Liver (tissue), 9 donors: ENCODE data around the gene STX5. TPM values are rescaled to one million over a fixed set of nuclear protein-coding genes. Genes with fewer than 3 reads are reported as not detected.

Source experiments
- DNase-seq: peaks from one replicate; pipeline ENCODE4 v3.0.0-alpha.2; 2017; ENCODE audit warnings: low spot score
- H3K27ac ChIP-seq, 2 donors: one replicate each; pipeline ENCODE4 v1.7.0; 2013; ENCODE audit warnings: inconsistent platforms in 2 of 2, low read length in 2 of 2, control low read depth in 1 of 2, low read depth in 1 of 2, mild to moderate bottlenecking in 1 of 2
- H3K27me3 ChIP-seq, 4 donors: one replicate each; pipeline versions ENCODE4 v1.6.1 to v1.7.0; 2013; ENCODE audit warnings: low read length in 3 of 4, inconsistent platforms in 1 of 4, mild to moderate bottlenecking in 1 of 4, moderate library complexity in 1 of 4; ENCODE audit not compliant: control insufficient read depth in 4 of 4, insufficient read depth in 4 of 4
- H3K36me3 ChIP-seq, 4 donors: one replicate each; pipeline versions ENCODE4 v1.6.1 to v1.7.0; 2013; ENCODE audit warnings: low read length in 3 of 4, mild to moderate bottlenecking in 3 of 4, low read depth in 1 of 4, moderate library complexity in 1 of 4; ENCODE audit not compliant: control insufficient read depth in 4 of 4, insufficient read depth in 3 of 4
- H3K4me1 ChIP-seq, 4 donors: one replicate each; pipeline versions ENCODE4 v1.6.1 to v1.7.0; 2013; ENCODE audit warnings: low read length in 3 of 4, mild to moderate bottlenecking in 3 of 4, moderate library complexity in 1 of 4; ENCODE audit not compliant: control insufficient read depth in 4 of 4, insufficient read depth in 4 of 4
- H3K4me3 ChIP-seq, 3 donors: one replicate each; pipeline versions ENCODE4 v1.6.1 to v1.7.0; 2013; ENCODE audit warnings: low read length in 3 of 3, control low read depth in 1 of 3, low read depth in 1 of 3, mild to moderate bottlenecking in 1 of 3
- H3K9ac ChIP-seq, 2 donors: one replicate each; pipeline ENCODE4 v1.7.0; 2013; ENCODE audit warnings: low read length in 2 of 2, mild to moderate bottlenecking in 2 of 2, moderate library complexity in 2 of 2, control low read depth in 1 of 2, low read depth in 1 of 2
- H3K9me3 ChIP-seq, 4 donors: one replicate each; pipeline versions ENCODE4 v1.6.1 to v1.7.0; 2013; ENCODE audit warnings: low read length in 3 of 4; ENCODE audit not compliant: control insufficient read depth in 4 of 4
- ATF3 ChIP-seq: IDR thresholded peaks from 2 replicates; pipeline ENCODE4 v1.6.1; 2016; ENCODE audit warnings: antibody characterized with exemption
- EGR1 ChIP-seq, 2 donors: IDR thresholded peaks; 2 replicates each; pipeline ENCODE4 v1.6.1; 2016 to 2018; ENCODE audit warnings: antibody characterized with exemption in 2 of 2, low read depth in 2 of 2
- FOXA2 ChIP-seq: IDR thresholded peaks from 2 replicates; pipeline ENCODE4 v1.6.1; 2016; ENCODE audit warnings: antibody characterized with exemption
- GABPA ChIP-seq, 2 donors: IDR thresholded peaks in 1 of 2; conservative IDR thresholded peaks in 1 of 2; 2 replicates each; pipeline ENCODE4 v1.6.1; 2016; ENCODE audit warnings: antibody characterized with exemption in 2 of 2, mild to moderate bottlenecking in 1 of 2, moderate library complexity in 1 of 2
- HNF4A ChIP-seq, 2 donors: conservative IDR thresholded peaks; 2 replicates each; pipeline ENCODE4 v1.6.1; 2016; ENCODE audit warnings: antibody characterized with exemption in 2 of 2, mild to moderate bottlenecking in 2 of 2
- HNF4G ChIP-seq: IDR thresholded peaks from 2 replicates; pipeline ENCODE4 v1.6.1; 2016; ENCODE audit warnings: antibody characterized with exemption
- JUND ChIP-seq, 2 donors: IDR thresholded peaks; 2 replicates each; pipeline ENCODE4 v1.6.1; 2016; ENCODE audit warnings: antibody characterized with exemption in 2 of 2
- NR2F2 ChIP-seq: IDR thresholded peaks from 2 replicates; pipeline ENCODE4 v1.6.1; 2016; ENCODE audit warnings: antibody characterized with exemption
- RAD21 ChIP-seq, 2 donors: IDR thresholded peaks; 2 replicates each; pipeline ENCODE4 v1.6.1; 2016; ENCODE audit warnings: antibody characterized with exemption in 2 of 2, mild to moderate bottlenecking in 2 of 2
- RXRA ChIP-seq, 2 donors: IDR thresholded peaks; 2 replicates each; pipeline ENCODE4 v1.6.1; 2017 to 2018; ENCODE audit warnings: antibody characterized with exemption in 2 of 2, mild to moderate bottlenecking in 1 of 2
- SP1 ChIP-seq: IDR thresholded peaks from 2 replicates; pipeline ENCODE4 v1.6.1; 2018; ENCODE audit warnings: antibody characterized with exemption, mild to moderate bottlenecking
- YY1 ChIP-seq: IDR thresholded peaks from 2 replicates; pipeline ENCODE4 v1.6.1; 2016; ENCODE audit warnings: antibody characterized with exemption, mild to moderate bottlenecking
- WGBS: extraction: QIAGEN DNeasy Blood & Tissue Kit; methylation state at CpG from one replicate; pipeline ENCODE4 v1.1.7; 2013; 5-methylcytosine and 5-hydroxymethylcytosine counted together
- polyA plus RNA-seq, 2 donors: library from polyadenylated mRNA; stranded (reverse) in 1 of 2; unstranded in 1 of 2; fragments of 200-250 nt in 1 of 2; fragments of >200 nt in 1 of 2; fragmentation: Nextera tagmentation in 1 of 2; extraction: Ambion mirVana in 1 of 2; gene quantifications; one replicate each; pipeline versions ENCODE4 v1.2.1 to v1.2.3, GENCODE V29; 2013 to 2015
- total RNA-seq, 2 donors: library from RNA; depleted of rRNA; stranded (reverse); fragments of >200 nt; gene quantifications; one replicate each; pipeline ENCODE4 v1.2.3, GENCODE V29; 2014
- TF ChIP-seq, protein P1 (sequence below): IDR thresholded peaks from 2 replicates; pipeline ENCODE4 v1.6.1; 2016; ENCODE audit warnings: antibody characterized with exemption
- TF ChIP-seq, protein P2 (sequence below): fragments of 150-350 bp; IDR thresholded peaks from 2 replicates; pipeline ENCODE4 v1.5.1; 2017; ENCODE audit warnings: improper control_type of control experiment, low read depth, low read length; ENCODE audit not compliant: missing input control
- TF ChIP-seq, protein P3 (sequence below): IDR thresholded peaks from 2 replicates; pipeline ENCODE4 v1.6.1; 2016; ENCODE audit warnings: antibody characterized with exemption
- donor health status: healthy.
- donor health status: healthy.
- donor health status: healthy.
- donor health status: healthy.
- donor health status: healthy.

Gene STX5
- total and polyA plus RNA-seq, 4 donors: 13.6 to 34.1 (median 26.1) TPM

DNA sequence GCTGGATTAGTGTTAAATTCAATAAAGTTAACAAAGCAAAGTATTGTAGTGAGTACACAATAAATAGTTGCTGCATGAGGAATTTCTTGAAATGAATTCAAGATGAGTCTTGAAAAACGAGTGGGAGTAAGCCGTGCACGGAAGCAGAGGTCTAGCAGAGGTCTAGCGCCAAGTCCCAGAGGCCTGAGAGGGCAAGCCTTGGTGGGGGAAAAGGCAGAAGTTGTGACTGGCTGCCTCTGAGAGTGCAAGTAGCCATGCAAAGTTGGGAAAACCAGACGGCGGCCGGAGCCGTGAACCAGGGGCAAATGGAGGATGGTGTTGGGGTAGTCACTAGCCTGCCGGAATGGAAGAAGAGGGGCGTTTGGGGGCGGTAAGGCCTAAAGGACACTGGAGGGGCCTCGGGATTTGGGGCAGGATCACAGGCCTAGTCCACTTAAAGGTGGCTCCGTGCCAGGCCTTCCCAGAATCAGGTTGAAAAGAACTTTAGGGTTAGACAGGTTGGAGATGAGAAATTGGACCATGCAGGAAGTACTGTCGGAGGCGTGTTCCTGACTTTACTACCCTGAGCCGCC lies 48.5 kb upstream of the STX5 start:
- TF ChIP-seq RAD21 (IDR thresholded peaks at IDR 0.05): no peak
- peak; percentile 51 for TF ChIP-seq NR2F2
- no peak for TF ChIP-seq ATF3
- TF ChIP-seq, protein P1, sequence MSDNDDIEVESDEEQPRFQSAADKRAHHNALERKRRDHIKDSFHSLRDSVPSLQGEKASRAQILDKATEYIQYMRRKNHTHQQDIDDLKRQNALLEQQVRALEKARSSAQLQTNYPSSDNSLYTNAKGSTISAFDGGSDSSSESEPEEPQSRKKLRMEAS: no peak
- TF ChIP-seq JUND (IDR thresholded peaks at IDR 0.05): no peak
- no peak for TF ChIP-seq GABPA (IDR thresholded peaks at IDR 0.05 in 1 of 2, conservative IDR thresholded peaks at IDR 0.05 in 1 of 2)
- TF ChIP-seq HNF4A (conservative IDR thresholded peaks at IDR 0.05): no peak
- no peak for TF ChIP-seq SP1
- TF ChIP-seq RXRA (IDR thresholded peaks at IDR 0.05): no peak
- TF ChIP-seq HNF4G: no peak
- TF ChIP-seq, protein P2, sequence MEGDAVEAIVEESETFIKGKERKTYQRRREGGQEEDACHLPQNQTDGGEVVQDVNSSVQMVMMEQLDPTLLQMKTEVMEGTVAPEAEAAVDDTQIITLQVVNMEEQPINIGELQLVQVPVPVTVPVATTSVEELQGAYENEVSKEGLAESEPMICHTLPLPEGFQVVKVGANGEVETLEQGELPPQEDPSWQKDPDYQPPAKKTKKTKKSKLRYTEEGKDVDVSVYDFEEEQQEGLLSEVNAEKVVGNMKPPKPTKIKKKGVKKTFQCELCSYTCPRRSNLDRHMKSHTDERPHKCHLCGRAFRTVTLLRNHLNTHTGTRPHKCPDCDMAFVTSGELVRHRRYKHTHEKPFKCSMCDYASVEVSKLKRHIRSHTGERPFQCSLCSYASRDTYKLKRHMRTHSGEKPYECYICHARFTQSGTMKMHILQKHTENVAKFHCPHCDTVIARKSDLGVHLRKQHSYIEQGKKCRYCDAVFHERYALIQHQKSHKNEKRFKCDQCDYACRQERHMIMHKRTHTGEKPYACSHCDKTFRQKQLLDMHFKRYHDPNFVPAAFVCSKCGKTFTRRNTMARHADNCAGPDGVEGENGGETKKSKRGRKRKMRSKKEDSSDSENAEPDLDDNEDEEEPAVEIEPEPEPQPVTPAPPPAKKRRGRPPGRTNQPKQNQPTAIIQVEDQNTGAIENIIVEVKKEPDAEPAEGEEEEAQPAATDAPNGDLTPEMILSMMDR: no peak
- no peak for TF ChIP-seq FOXA2
- peak in 1 of 2 donors; percentile 74 for TF ChIP-seq EGR1 (IDR thresholded peaks at IDR 0.05; ENCODE audit: low read depth in 2 of 2)
- H3K4me1 ChIP-seq: peaks cover 0 to 40% (median 32%) of the 10 kb centered on the region in 4 donors
- no peaks in the 10 kb centered on the region for H3K27me3 ChIP-seq
- 3% methylated on average over 16 of the region's 16 CpGs for WGBS
- H3K9ac ChIP-seq: peak overlapping the region; percentile 30 to 41
- peak overlapping the region; percentile 28 to 88 (median 86) for H3K4me3 ChIP-seq
- no peaks in the 10 kb centered on the region for H3K9me3 ChIP-seq
- DNase-seq: no peak
- H3K27ac ChIP-seq: peak overlapping the region; percentile 95 to 96
- peaks cover 1 to 27% (median 23%) of the 10 kb centered on the region in 4 donors for H3K36me3 ChIP-seq

DNA sequence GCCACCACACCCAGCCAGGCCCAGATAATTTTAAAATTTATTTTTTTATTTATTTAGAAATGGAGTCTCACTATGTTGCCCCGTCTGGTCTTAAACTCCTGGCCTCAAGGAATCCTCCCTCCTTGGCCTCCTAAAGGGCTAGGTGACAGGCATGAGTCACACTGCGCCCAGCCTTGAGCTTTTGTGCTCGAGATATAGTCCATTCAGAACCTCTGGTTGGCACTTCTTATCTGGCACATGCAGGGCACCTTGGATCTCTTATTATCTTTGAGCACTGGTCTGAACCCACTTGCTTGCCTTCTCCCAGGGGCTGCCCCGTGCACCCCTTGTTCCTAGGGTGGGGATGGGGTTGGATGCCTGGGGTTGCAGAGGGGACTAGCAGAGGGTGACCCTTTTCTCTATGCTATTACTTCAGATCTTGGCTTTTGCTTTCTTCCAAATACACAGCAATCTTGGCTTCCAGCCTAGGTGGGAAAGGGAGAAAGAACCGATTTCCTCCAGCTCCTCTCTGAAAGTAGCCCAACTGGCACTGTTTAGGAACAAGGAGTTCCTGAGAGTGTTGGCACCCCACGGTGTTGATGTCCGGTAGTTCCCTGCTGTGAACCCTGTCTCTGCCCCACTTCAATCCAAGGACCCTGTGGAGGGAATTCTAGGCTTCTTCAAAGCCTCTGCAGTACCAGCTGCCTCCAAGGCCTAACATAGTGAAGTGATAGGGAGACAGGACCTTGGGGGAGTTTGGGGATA lies 47.6 kb upstream of the STX5 start:
- H3K27me3 ChIP-seq: no peaks in the 10 kb centered on the region
- peaks cover 0 to 40% (median 32%) of the 10 kb centered on the region in 4 donors for H3K4me1 ChIP-seq
- H3K4me3 ChIP-seq: no peak overlapping the region
- DNase-seq: no peak
- H3K36me3 ChIP-seq: peaks cover 0 to 18% (median 15%) of the 10 kb centered on the region in 4 donors
- peak overlapping the region; percentile 95 to 96 for H3K27ac ChIP-seq
- TF ChIP-seq HNF4G (no peak), NR2F2 (no peak), HNF4A (conservative IDR thresholded peaks at IDR 0.05) (no peak), RAD21 (IDR thresholded peaks at IDR 0.05) (no peak), YY1 (no peak), EGR1 (IDR thresholded peaks at IDR 0.05; ENCODE audit: low read depth in 2 of 2) (no peak), JUND (IDR thresholded peaks at IDR 0.05) (no peak)
- TF ChIP-seq, protein P3, sequence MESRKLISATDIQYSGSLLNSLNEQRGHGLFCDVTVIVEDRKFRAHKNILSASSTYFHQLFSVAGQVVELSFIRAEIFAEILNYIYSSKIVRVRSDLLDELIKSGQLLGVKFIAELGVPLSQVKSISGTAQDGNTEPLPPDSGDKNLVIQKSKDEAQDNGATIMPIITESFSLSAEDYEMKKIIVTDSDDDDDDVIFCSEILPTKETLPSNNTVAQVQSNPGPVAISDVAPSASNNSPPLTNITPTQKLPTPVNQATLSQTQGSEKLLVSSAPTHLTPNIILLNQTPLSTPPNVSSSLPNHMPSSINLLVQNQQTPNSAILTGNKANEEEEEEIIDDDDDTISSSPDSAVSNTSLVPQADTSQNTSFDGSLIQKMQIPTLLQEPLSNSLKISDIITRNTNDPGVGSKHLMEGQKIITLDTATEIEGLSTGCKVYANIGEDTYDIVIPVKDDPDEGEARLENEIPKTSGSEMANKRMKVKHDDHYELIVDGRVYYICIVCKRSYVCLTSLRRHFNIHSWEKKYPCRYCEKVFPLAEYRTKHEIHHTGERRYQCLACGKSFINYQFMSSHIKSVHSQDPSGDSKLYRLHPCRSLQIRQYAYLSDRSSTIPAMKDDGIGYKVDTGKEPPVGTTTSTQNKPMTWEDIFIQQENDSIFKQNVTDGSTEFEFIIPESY: no peak
- TF ChIP-seq, protein P2: no peak
- 69% methylated on average over 7 of the region's 7 CpGs for WGBS
- no peaks in the 10 kb centered on the region for H3K9me3 ChIP-seq
- no peak overlapping the region for H3K9ac ChIP-seq
